ENCODE results near the gene VEGFA.

VEGFA gene

GRCh38 chr6:43743682-43744381 is 26.2 kb upstream of the VEGFA start:
- H3K36me3 ChIP-seq, result no peaks in the 10 kb centered on the region
- H3K27me3 ChIP-seq, result peaks cover 29% of the 10 kb centered on the region
- H3K27ac ChIP-seq, result no peak overlapping the region
- no peak overlapping the region for H3K4me3 ChIP-seq (ENCODE audit: low read depth in 1 of 2, low read length in 1 of 2)
- H3K4me1 ChIP-seq (ENCODE audit: control insufficient read depth in 1 of 2, insufficient read depth in 1 of 2, low read depth in 1 of 2, low read length in 1 of 2), result no peaks in the 10 kb centered on the region
- no peak for TF ChIP-seq CTCF (IDR thresholded peaks at IDR 0.05)
- H3K9me3 ChIP-seq, result no peaks in the 10 kb centered on the region

GRCh38 chr6:43744491-43744890 is 25.5 kb upstream of the VEGFA start:
- no peaks in the 10 kb centered on the region for H3K4me1 ChIP-seq (ENCODE audit: control insufficient read depth in 1 of 2, insufficient read depth in 1 of 2, low read depth in 1 of 2, low read length in 1 of 2)
- no peaks in the 10 kb centered on the region for H3K36me3 ChIP-seq
- H3K27me3 ChIP-seq, result peaks cover 32% of the 10 kb centered on the region
- no peak for TF ChIP-seq CTCF (IDR thresholded peaks at IDR 0.05)
- no peak overlapping the region for H3K4me3 ChIP-seq (ENCODE audit: low read depth in 1 of 2, low read length in 1 of 2)
- no peak overlapping the region for H3K27ac ChIP-seq
- no peaks in the 10 kb centered on the region for H3K9me3 ChIP-seq

GRCh38 chr6:43744931-43745727 is 24.9 kb upstream of the VEGFA start:
- Histone ChIP-seq H3K27me3 (peaks cover 32% of the 10 kb centered on the region), H3K4me3 (ENCODE audit: low read depth in 1 of 2, low read length in 1 of 2) (no peak overlapping the region), H3K4me1 (ENCODE audit: control insufficient read depth in 1 of 2, insufficient read depth in 1 of 2, low read depth in 1 of 2, low read length in 1 of 2) (no peaks in the 10 kb centered on the region), H3K27ac (no peak overlapping the region), H3K36me3 (no peaks in the 10 kb centered on the region), H3K9me3 (no peaks in the 10 kb centered on the region)
- no peak for TF ChIP-seq CTCF (IDR thresholded peaks at IDR 0.05)

- Histone ChIP-seq H3K27me3 (peaks cover 32% of the 10 kb centered on the region), H3K9me3 (no peaks in the 10 kb centered on the region), H3K36me3 (no peaks in the 10 kb centered on the region), H3K4me1 (ENCODE audit: control insufficient read depth in 1 of 2, insufficient read depth in 1 of 2, low read depth in 1 of 2, low read length in 1 of 2) (no peaks in the 10 kb centered on the region), H3K27ac (no peak overlapping the region), H3K4me3 (ENCODE audit: low read depth in 1 of 2, low read length in 1 of 2) (no peak overlapping the region)
- TF ChIP-seq CTCF (IDR thresholded peaks at IDR 0.05), result no peak
Measured at GRCh38 chr6:43746071-43746470, 23.9 kb upstream of the VEGFA start.

GRCh38 chr6:43746613-43747102 is 23.4 kb upstream of the VEGFA start:
- no peaks in the 10 kb centered on the region for H3K4me1 ChIP-seq (ENCODE audit: control insufficient read depth in 1 of 2, insufficient read depth in 1 of 2, low read depth in 1 of 2, low read length in 1 of 2)
- no peak for TF ChIP-seq CTCF (IDR thresholded peaks at IDR 0.05)
- no peaks in the 10 kb centered on the region for H3K9me3 ChIP-seq
- no peaks in the 10 kb centered on the region for H3K36me3 ChIP-seq
- no peak overlapping the region for H3K27ac ChIP-seq
- H3K4me3 ChIP-seq (ENCODE audit: low read depth in 1 of 2, low read length in 1 of 2), result no peak overlapping the region
- H3K27me3 ChIP-seq, result peaks cover 32% of the 10 kb centered on the region
